ENCODE data around the gene KIF26A. TPM values are rescaled to one million over a fixed set of nuclear protein-coding genes. Genes with fewer than 3 reads are reported as not detected.

Gene KIF26A
- total and polyA plus RNA-seq, 2 experiments from 2014 or later, result 5.6 to 103 TPM

DNA sequence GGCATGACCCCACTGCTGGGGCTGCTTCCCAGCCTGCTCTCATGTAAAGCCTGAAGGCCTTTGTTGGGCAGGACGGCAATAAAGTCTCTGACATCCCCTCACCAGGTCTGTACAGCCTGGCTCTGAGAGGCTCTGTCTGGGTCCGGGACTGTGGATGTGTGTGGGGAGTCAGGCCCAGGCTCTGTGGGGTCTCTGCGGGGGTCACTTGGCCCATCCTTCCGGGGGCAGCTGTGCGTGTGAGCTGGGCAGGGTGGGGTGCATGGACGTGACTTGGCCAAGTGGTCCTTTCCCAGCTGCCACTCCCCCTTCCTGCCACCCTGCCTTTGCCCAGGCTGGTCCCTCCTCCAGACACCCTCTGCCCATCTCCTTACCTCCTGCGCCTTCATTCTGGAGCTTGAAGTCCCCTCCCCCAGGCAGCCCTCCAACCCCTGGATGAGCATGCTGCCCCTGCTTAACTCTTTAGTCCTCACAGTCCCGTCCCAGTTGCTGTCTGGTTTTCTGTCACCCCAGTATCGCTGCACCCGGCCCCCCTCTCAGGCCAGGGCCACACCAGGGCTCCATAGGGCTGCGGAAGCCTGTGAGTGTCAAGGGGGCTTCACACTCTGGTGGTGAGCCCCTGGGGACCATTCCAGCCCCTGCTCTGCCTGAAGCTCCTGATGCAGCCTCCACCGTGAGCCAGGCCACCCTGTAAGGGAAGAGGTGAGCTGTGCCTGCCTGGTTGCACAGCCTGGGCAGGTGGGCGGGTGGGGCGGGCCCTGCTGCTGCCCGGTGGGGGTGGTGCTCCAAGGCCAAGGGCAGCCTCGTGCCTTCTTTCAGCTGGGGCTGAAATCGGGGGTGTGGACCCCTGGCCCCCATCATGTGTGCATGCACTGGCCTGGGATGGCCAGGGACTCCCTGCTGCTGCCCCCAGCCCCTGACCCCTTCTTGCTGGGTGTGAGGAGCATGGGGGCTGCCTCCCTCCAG is 25.5 kb upstream of the KIF26A start (continued):
- TF ChIP-seq EZH2 (IDR thresholded peaks at IDR 0.05; ENCODE audit: low read depth, unreplicated experiment), result no peak
- no peak for TF ChIP-seq CREB1 (CRISPR knock-in tag; IDR thresholded peaks at IDR 0.05; ENCODE audit: low read depth)
- no peak for TF ChIP-seq ZNF331 (CRISPR knock-in tag; IDR thresholded peaks at IDR 0.05; ENCODE audit: low read depth)
- no peak for TF ChIP-seq JUNB (IDR thresholded peaks at IDR 0.05; ENCODE audit: unreplicated experiment)
- TF ChIP-seq, protein P1, sequence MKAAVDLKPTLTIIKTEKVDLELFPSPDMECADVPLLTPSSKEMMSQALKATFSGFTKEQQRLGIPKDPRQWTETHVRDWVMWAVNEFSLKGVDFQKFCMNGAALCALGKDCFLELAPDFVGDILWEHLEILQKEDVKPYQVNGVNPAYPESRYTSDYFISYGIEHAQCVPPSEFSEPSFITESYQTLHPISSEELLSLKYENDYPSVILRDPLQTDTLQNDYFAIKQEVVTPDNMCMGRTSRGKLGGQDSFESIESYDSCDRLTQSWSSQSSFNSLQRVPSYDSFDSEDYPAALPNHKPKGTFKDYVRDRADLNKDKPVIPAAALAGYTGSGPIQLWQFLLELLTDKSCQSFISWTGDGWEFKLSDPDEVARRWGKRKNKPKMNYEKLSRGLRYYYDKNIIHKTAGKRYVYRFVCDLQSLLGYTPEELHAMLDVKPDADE (IDR thresholded peaks at IDR 0.05), result no peak
- TF ChIP-seq, protein P2, sequence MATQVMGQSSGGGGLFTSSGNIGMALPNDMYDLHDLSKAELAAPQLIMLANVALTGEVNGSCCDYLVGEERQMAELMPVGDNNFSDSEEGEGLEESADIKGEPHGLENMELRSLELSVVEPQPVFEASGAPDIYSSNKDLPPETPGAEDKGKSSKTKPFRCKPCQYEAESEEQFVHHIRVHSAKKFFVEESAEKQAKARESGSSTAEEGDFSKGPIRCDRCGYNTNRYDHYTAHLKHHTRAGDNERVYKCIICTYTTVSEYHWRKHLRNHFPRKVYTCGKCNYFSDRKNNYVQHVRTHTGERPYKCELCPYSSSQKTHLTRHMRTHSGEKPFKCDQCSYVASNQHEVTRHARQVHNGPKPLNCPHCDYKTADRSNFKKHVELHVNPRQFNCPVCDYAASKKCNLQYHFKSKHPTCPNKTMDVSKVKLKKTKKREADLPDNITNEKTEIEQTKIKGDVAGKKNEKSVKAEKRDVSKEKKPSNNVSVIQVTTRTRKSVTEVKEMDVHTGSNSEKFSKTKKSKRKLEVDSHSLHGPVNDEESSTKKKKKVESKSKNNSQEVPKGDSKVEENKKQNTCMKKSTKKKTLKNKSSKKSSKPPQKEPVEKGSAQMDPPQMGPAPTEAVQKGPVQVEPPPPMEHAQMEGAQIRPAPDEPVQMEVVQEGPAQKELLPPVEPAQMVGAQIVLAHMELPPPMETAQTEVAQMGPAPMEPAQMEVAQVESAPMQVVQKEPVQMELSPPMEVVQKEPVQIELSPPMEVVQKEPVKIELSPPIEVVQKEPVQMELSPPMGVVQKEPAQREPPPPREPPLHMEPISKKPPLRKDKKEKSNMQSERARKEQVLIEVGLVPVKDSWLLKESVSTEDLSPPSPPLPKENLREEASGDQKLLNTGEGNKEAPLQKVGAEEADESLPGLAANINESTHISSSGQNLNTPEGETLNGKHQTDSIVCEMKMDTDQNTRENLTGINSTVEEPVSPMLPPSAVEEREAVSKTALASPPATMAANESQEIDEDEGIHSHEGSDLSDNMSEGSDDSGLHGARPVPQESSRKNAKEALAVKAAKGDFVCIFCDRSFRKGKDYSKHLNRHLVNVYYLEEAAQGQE (IDR thresholded peaks at IDR 0.05; ENCODE audit: unreplicated experiment), result no peak
- no peak for TF ChIP-seq ZNF114 (CRISPR knock-in tag; IDR thresholded peaks at IDR 0.05)
- no peak for TF ChIP-seq STAT1 (IDR thresholded peaks at IDR 0.05; ENCODE audit: unreplicated experiment)
- TF ChIP-seq, protein P3, sequence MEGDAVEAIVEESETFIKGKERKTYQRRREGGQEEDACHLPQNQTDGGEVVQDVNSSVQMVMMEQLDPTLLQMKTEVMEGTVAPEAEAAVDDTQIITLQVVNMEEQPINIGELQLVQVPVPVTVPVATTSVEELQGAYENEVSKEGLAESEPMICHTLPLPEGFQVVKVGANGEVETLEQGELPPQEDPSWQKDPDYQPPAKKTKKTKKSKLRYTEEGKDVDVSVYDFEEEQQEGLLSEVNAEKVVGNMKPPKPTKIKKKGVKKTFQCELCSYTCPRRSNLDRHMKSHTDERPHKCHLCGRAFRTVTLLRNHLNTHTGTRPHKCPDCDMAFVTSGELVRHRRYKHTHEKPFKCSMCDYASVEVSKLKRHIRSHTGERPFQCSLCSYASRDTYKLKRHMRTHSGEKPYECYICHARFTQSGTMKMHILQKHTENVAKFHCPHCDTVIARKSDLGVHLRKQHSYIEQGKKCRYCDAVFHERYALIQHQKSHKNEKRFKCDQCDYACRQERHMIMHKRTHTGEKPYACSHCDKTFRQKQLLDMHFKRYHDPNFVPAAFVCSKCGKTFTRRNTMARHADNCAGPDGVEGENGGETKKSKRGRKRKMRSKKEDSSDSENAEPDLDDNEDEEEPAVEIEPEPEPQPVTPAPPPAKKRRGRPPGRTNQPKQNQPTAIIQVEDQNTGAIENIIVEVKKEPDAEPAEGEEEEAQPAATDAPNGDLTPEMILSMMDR (conservative IDR thresholded peaks at IDR 0.05; ENCODE audit: low read depth in 2 of 2), result no peak
- TF ChIP-seq EZH2phosphoT487 (IDR thresholded peaks at IDR 0.05; ENCODE audit: unreplicated experiment), result no peak
- TF ChIP-seq NANOG (IDR thresholded peaks at IDR 0.05; ENCODE audit: borderline replicate concordance), result no peak
